Endothelial cell of umbilical vein (primary cell): Measurements from ENCODE around the gene GNG10.

Experiments
- EZH2 ChIP-seq: IDR thresholded peaks from 2 replicates; pipeline ENCODE4 v1.6.1; 2012; ENCODE audit warnings: borderline replicate concordance, low read depth, mild to moderate bottlenecking, moderate library complexity, low read length, inconsistent platforms; ENCODE audit not compliant: severe bottlenecking
- JUN ChIP-seq: IDR thresholded peaks from 2 replicates; pipeline ENCODE4 v1.6.1; 2011; ENCODE audit warnings: borderline replicate concordance, low read depth; ENCODE audit not compliant: insufficient read length, insufficient read depth
- MYC ChIP-seq: IDR thresholded peaks from one replicate; pipeline ENCODE4 v1.6.1; 2011; ENCODE audit warnings: mild to moderate bottlenecking, low read depth, low read length
- POLR2A ChIP-seq: IDR thresholded peaks from 2 replicates; pipeline ENCODE4 v1.6.1; 2012; ENCODE audit warnings: low read depth, mild to moderate bottlenecking, control low read depth, low read length
- POLR2AphosphoS5 ChIP-seq: IDR thresholded peaks from 2 replicates; pipeline ENCODE4 v1.6.1; 2012; ENCODE audit warnings: low read depth, mild to moderate bottlenecking, control low read depth, low read length, moderate library complexity; ENCODE audit not compliant: insufficient read depth
- TF ChIP-seq, protein P1 (sequence below), 2 donors: IDR thresholded peaks; 1 replicate in 1 of 2; 2 replicates in 1 of 2; pipeline ENCODE4 v1.5.1; 2011; ENCODE audit warnings: low read length in 2 of 2, mild to moderate bottlenecking in 2 of 2, moderate library complexity in 2 of 2, control low read depth in 1 of 2, inconsistent platforms in 1 of 2, low read depth in 1 of 2; ENCODE audit not compliant: insufficient read depth in 1 of 2; ENCODE audit errors: extremely low read depth in 1 of 2
- TF ChIP-seq, protein P2 (sequence below): IDR thresholded peaks from 2 replicates; pipeline ENCODE4 v1.6.1; 2011; ENCODE audit not compliant: insufficient read depth, insufficient read length

DNA sequence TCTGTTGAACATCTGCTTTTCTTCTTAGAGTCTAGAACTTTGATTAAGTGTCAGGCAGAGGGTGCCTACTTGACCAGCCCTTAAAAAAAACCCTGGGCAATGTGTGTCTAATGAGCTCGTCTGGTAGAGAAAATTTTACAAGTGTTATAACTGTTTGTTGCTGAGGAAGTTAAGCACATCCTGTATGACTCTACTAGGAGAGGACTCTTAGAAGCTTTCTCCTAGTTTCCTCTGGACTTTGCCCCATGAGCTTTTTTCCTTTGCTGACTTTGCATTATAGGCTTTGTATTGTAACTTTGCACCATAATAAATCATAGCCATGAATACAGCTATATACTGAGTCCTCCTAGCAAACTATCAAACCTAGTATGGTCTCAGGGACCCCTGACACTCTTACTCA is 39.4 kb downstream of the GNG10 start:
- TF ChIP-seq POLR2A (no peak), EZH2 (no peak), POLR2AphosphoS5 (no peak), MYC (no peak), JUN (no peak)
- TF ChIP-seq, protein P1, sequence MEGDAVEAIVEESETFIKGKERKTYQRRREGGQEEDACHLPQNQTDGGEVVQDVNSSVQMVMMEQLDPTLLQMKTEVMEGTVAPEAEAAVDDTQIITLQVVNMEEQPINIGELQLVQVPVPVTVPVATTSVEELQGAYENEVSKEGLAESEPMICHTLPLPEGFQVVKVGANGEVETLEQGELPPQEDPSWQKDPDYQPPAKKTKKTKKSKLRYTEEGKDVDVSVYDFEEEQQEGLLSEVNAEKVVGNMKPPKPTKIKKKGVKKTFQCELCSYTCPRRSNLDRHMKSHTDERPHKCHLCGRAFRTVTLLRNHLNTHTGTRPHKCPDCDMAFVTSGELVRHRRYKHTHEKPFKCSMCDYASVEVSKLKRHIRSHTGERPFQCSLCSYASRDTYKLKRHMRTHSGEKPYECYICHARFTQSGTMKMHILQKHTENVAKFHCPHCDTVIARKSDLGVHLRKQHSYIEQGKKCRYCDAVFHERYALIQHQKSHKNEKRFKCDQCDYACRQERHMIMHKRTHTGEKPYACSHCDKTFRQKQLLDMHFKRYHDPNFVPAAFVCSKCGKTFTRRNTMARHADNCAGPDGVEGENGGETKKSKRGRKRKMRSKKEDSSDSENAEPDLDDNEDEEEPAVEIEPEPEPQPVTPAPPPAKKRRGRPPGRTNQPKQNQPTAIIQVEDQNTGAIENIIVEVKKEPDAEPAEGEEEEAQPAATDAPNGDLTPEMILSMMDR (IDR thresholded peaks at IDR 0.05; ENCODE audit: extremely low read depth in 1 of 2, insufficient read depth in 1 of 2, low read depth in 1 of 2, low read length in 2 of 2): no peak
- TF ChIP-seq, protein P2, sequence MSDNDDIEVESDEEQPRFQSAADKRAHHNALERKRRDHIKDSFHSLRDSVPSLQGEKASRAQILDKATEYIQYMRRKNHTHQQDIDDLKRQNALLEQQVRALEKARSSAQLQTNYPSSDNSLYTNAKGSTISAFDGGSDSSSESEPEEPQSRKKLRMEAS: no peak
